HEK293 (cell line): Measurements from ENCODE around the gene PIGZ.

Experiments used
- CTCF ChIA-PET: fragments of 350-600 bp; formaldehyde crosslinking; extraction: SDS; loops from one replicate; lab custom pipeline; 2021; ENCODE audit warnings: antibody characterized with exemption; lab: Yijun Ruan, JAX
- POLR2A ChIA-PET: fragments of 300-600 bp; formaldehyde crosslinking; extraction: SDS; loops from one replicate; lab custom pipeline; 2020; ENCODE audit warnings: antibody characterized with exemption, inconsistent platforms; lab: Yijun Ruan, JAX
- H3K27ac ChIP-seq: fragments of 200-500 bp; sonication (Bioruptor generic); 2 replicates; pipeline ENCODE4 v1.5.1; 2014; ENCODE audit warnings: low read depth, low read length, control low read depth, inconsistent platforms; ENCODE audit errors: extremely low read depth
- H3K36me3 ChIP-seq, 2 experiments: fragments of 200-500 bp in 1 of 2; sonication (Bioruptor generic) in 1 of 2; 1 replicate in 1 of 2; 2 replicates in 1 of 2; pipeline ENCODE4 v1.5.1; 2014 to 2017; ENCODE audit warnings: inconsistent platforms in 2 of 2, low read length in 2 of 2; ENCODE audit not compliant: control insufficient read depth in 2 of 2, insufficient read depth in 1 of 2
- H3K4me1 ChIP-seq: fragments of 200-500 bp; sonication (Bioruptor generic); 2 replicates; pipeline ENCODE4 v1.5.1; 2014; ENCODE audit warnings: mild to moderate bottlenecking, low read length, inconsistent platforms; ENCODE audit not compliant: control insufficient read depth, insufficient read depth
- H3K4me3 ChIP-seq: 2 replicates; pipeline ENCODE4 v1.5.1; 2011; ENCODE audit warnings: low read depth, mild to moderate bottlenecking, control low read depth, low read length, moderate library complexity
- H3K9me3 ChIP-seq: fragments of 200-500 bp; sonication (Bioruptor generic); 2 replicates; pipeline ENCODE4 v1.5.1; 2014; ENCODE audit warnings: low read depth, low read length, inconsistent platforms; ENCODE audit not compliant: control insufficient read depth, insufficient read depth
- GLI2 ChIP-seq: fragments of 450-650 bp; formaldehyde crosslinking; IDR thresholded peaks from 2 replicates; pipeline ENCODE4; 2017; ENCODE audit warnings: missing biosample characterization, missing genetic modification characterization, low read depth, borderline replicate concordance
- HOXD13 ChIP-seq: sonication (generic); formaldehyde crosslinking; IDR thresholded peaks from 2 replicates; pipeline ENCODE4 v1.8.0; 2022; ENCODE audit warnings: missing genetic modification reagents, borderline replicate concordance
- KLF17 ChIP-seq: fragments of 450-650 bp; formaldehyde crosslinking; IDR thresholded peaks from 2 replicates; pipeline ENCODE4 v1.5.1; 2016; ENCODE audit warnings: missing biosample characterization, missing genetic modification characterization
- MYNN ChIP-seq: fragments of 450-650 bp; formaldehyde crosslinking; IDR thresholded peaks from 2 replicates; pipeline ENCODE4 v1.5.1; 2016; ENCODE audit warnings: missing biosample characterization, missing genetic modification characterization, borderline replicate concordance
- SP2 ChIP-seq: fragments of 450-650 bp; formaldehyde crosslinking; IDR thresholded peaks from 2 replicates; pipeline ENCODE4 v1.5.1; 2016; ENCODE audit warnings: missing biosample characterization, missing genetic modification characterization
- TRIM28 ChIP-seq: IDR thresholded peaks from 2 replicates; pipeline ENCODE4 v1.6.1; 2011; ENCODE audit warnings: low read length, control low read depth, borderline replicate concordance
- WT1 ChIP-seq: fragments of 450-650 bp; formaldehyde crosslinking; IDR thresholded peaks from 2 replicates; pipeline ENCODE4 v1.5.1; 2016; ENCODE audit warnings: missing biosample characterization, missing genetic modification characterization
- ZBTB21 ChIP-seq: fragments of 450-650 bp; formaldehyde crosslinking; IDR thresholded peaks from 2 replicates; pipeline ENCODE4 v1.5.1; 2017; ENCODE audit warnings: missing biosample characterization, missing genetic modification characterization
- ZEB2 ChIP-seq: fragments of 450-650 bp; formaldehyde crosslinking; IDR thresholded peaks from 2 replicates; pipeline ENCODE4 v1.5.1; 2016; ENCODE audit warnings: missing biosample characterization, missing genetic modification characterization
- ZNF121 ChIP-seq: fragments of 450-650 bp; formaldehyde crosslinking; IDR thresholded peaks from 2 replicates; pipeline ENCODE4 v1.5.1; 2016; ENCODE audit warnings: missing biosample characterization, missing genetic modification characterization
- ZNF146 ChIP-seq: fragments of 450-650 bp; formaldehyde crosslinking; IDR thresholded peaks from 2 replicates; pipeline ENCODE4 v1.5.1; 2016; ENCODE audit warnings: missing biosample characterization, missing genetic modification characterization
- ZNF2 ChIP-seq: fragments of 450-650 bp; formaldehyde crosslinking; IDR thresholded peaks from 2 replicates; pipeline ENCODE4 v1.5.1; 2016; ENCODE audit warnings: missing biosample characterization, missing genetic modification characterization
- ZNF23 ChIP-seq: fragments of 450-650 bp; formaldehyde crosslinking; IDR thresholded peaks from 2 replicates; pipeline ENCODE4 v1.5.1; 2016; ENCODE audit warnings: missing biosample characterization, missing genetic modification characterization, borderline replicate concordance
- ZNF311 ChIP-seq: fragments of 450-650 bp; formaldehyde crosslinking; IDR thresholded peaks from 2 replicates; pipeline ENCODE4 v1.5.1; 2017; ENCODE audit warnings: missing biosample characterization, missing genetic modification characterization, borderline replicate concordance
- ZNF341 ChIP-seq: fragments of 450-650 bp; formaldehyde crosslinking; IDR thresholded peaks from 2 replicates; pipeline ENCODE4; 2016; ENCODE audit warnings: low read depth, missing biosample characterization, missing genetic modification characterization
- ZNF514 ChIP-seq: fragments of 450-650 bp; formaldehyde crosslinking; IDR thresholded peaks from 2 replicates; pipeline ENCODE4 v1.5.1; 2016; ENCODE audit warnings: missing biosample characterization, missing genetic modification characterization
- ZNF518A ChIP-seq: fragments of 450-650 bp; formaldehyde crosslinking; conservative IDR thresholded peaks from 2 replicates; pipeline ENCODE4 v1.5.1; 2016; ENCODE audit warnings: low read depth, missing biosample characterization, missing genetic modification characterization
- ZNF561 ChIP-seq: fragments of 450-650 bp; IDR thresholded peaks from 2 replicates; pipeline ENCODE4 v1.5.1; 2018; ENCODE audit warnings: missing biosample characterization, missing genetic modification characterization, borderline replicate concordance
- ZNF596 ChIP-seq: fragments of 450-650 bp; IDR thresholded peaks from 2 replicates; pipeline ENCODE4 v1.5.0; 2018; ENCODE audit warnings: missing biosample characterization, mild to moderate bottlenecking, missing genetic modification characterization, moderate library complexity
- ZNF707 ChIP-seq: fragments of 450-650 bp; formaldehyde crosslinking; IDR thresholded peaks from 2 replicates; pipeline ENCODE4 v1.5.1; 2016; ENCODE audit warnings: missing biosample characterization, missing genetic modification characterization
- ZSCAN30 ChIP-seq: fragments of 450-650 bp; IDR thresholded peaks from 2 replicates; pipeline ENCODE4 v1.5.1; 2018; ENCODE audit warnings: missing biosample characterization, mild to moderate bottlenecking, missing genetic modification characterization, moderate library complexity
- TF ChIP-seq, protein P1 (sequence below): fragments of 450-650 bp; formaldehyde crosslinking; IDR thresholded peaks from 2 replicates; pipeline ENCODE4 v1.5.1; 2016; ENCODE audit warnings: missing biosample characterization, missing genetic modification characterization
- TF ChIP-seq, protein P2 (sequence below): fragments of 450-650 bp; formaldehyde crosslinking; IDR thresholded peaks from 2 replicates; pipeline ENCODE4 v1.5.1; 2016; ENCODE audit warnings: missing biosample characterization, missing genetic modification characterization

Gene PIGZ

GRCh38 chr3:196916221-196916620 lies 52.4 kb downstream of the PIGZ start:
- H3K36me3 ChIP-seq, result peaks cover 0 to 17% of the 10 kb centered on the region in 2 experiments; a peak in 1 of 3 replicates
- no peaks in the 10 kb centered on the region for H3K4me1 ChIP-seq
- H3K9me3 ChIP-seq, result no peaks in the 10 kb centered on the region
- H3K27ac ChIP-seq, result no peak overlapping the region
- POLR2A ChIA-PET, result no interaction called here
- CTCF ChIA-PET, result no interaction called here
- TF ChIP-seq HOXD13 (CRISPR knock-in tag), result no peak
- no peak for TF ChIP-seq ZSCAN30
- no peak for TF ChIP-seq ZNF518A (tag by site-specific recombination)
- TF ChIP-seq ZNF341, result no peak
- no peak for TF ChIP-seq ZNF23 (tag by site-specific recombination)
- TF ChIP-seq, protein P1, sequence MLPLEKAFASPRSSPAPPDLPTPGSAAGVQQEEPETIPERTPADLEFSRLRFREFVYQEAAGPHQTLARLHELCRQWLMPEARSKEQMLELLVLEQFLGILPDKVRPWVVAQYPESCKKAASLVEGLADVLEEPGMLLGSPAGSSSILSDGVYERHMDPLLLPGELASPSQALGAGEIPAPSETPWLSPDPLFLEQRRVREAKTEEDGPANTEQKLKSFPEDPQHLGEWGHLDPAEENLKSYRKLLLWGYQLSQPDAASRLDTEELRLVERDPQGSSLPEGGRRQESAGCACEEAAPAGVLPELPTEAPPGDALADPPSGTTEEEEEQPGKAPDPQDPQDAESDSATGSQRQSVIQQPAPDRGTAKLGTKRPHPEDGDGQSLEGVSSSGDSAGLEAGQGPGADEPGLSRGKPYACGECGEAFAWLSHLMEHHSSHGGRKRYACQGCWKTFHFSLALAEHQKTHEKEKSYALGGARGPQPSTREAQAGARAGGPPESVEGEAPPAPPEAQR (tag by site-specific recombination), result no peak
- TF ChIP-seq GLI2 (tag by site-specific recombination), result no peak
- TF ChIP-seq ZNF146, result no peak
- TF ChIP-seq ZNF2 (tag by site-specific recombination), result no peak
- TF ChIP-seq, protein P2, sequence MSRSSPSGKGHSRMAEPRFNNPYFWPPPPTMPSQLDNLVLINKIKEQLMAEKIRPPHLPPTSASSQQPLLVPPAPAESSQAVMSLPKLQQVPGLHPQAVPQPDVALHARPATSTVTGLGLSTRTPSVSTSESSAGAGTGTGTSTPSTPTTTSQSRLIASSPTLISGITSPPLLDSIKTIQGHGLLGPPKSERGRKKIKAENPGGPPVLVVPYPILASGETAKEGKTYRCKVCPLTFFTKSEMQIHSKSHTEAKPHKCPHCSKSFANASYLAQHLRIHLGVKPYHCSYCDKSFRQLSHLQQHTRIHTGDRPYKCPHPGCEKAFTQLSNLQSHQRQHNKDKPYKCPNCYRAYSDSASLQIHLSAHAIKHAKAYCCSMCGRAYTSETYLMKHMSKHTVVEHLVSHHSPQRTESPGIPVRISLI (tag by site-specific recombination), result no peak
- TF ChIP-seq MYNN (tag by site-specific recombination), result no peak
- TF ChIP-seq ZEB2, result no peak
- TF ChIP-seq ZNF596 (tag by site-specific recombination), result no peak
- TF ChIP-seq ZNF514, result no peak
- TF ChIP-seq WT1 (tag by site-specific recombination), result no peak
- no peak for TF ChIP-seq SP2 (tag by site-specific recombination)
- no peak for TF ChIP-seq ZNF121 (tag by site-specific recombination)
- no peak for TF ChIP-seq ZNF561 (tag by site-specific recombination)
- H3K4me3 ChIP-seq, result no peak overlapping the region

DNA sequence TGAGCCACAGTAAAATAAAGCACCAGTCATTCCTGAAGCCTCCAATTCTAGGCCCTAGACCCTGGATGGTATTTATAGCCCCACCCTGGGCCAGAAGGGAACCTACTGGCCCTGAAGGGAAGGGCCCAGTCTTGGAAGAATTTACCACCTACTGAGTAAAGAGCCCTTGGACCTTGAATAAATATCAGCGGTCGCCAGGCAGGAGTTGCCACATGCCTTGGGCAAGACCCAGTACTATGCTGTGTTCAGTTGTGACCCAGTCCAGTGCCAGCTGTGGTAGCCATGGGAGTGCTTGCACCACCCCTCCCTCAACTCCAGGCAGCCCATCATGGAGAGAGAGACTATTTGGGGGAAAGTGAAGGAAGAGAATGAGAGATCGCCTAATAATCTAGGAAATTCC lies 53.3 kb downstream of the PIGZ start:
- Histone ChIP-seq H3K36me3 (peaks cover 0 to 13% of the 10 kb centered on the region in 2 experiments; a peak in 1 of 3 replicates), H3K4me3 (no peak overlapping the region), H3K4me1 (no peaks in the 10 kb centered on the region), H3K27ac (no peak overlapping the region), H3K9me3 (no peaks in the 10 kb centered on the region)
- TF ChIP-seq TRIM28, result no peak
- TF ChIP-seq ZNF707, result no peak
- no peak for TF ChIP-seq ZBTB21 (tag by site-specific recombination)
- TF ChIP-seq KLF17 (tag by site-specific recombination), result no peak
- TF ChIP-seq ZNF311 (tag by site-specific recombination), result no peak
- CTCF ChIA-PET, result no interaction called here
- POLR2A ChIA-PET, result no interaction called here
